Left hindlimb (tissue), 1 donor: ENCODE results near the gene SCN1B.
"Not testable (repeated sequence)": the region's sequence is repeated elsewhere in the genome, so short reads cannot be mapped to it uniquely, and the experiment has no call there.

Experiments
- DNase-seq: peaks from one replicate; pipeline ENCODE4 v3.0.0-alpha.2; 2018

SCN1B gene

GRCh38 chr19:35030257-35031071 lies at the start of gene SCN1B:
TSS of gene SCN1B (plus strand) at chr19:35030470. CDS start at chr19:35030821, 351 bp downstream.
- DNase-seq: peak; percentile 62

DNA sequence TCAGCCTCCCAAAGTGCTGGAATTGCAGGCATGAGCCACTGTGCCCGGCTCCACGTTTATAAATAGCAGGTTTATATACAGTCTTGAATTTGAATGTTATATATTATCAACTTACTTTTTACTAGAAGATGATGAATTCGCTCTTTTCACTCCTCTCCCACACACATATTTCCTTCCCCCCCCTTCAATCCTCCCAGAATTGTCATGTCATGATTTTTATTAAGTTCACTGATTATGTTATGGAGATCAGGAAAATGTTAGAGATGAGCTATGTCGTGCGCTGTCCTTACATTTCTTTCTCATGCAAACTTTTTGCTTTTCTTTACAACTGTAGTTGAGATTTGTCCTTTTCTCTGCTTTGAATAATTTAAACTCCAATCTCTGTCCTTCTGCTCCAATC lies 48.0 kb upstream of the SCN1B start:
- no peak for DNase-seq

DNA sequence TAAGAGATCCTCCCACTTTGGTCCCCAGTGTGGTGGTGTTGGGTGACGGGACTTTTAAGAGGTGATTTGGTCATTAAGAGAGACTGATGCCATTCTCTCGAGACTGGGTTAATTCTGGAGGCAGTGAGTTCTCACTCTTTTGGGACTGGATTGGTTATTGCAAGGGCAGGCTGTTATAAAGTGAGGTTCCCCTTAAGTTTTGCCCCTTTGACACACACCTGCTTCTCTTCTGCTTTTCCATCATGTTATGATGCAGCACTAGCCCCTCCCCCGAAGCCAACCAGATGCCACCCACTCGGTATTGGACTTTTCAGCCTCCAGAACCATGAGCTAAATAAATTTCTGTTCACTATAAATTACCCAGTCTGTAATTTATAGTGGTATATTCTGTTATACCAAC lies 46.5 kb upstream of the SCN1B start:
- no peak for DNase-seq

- DNase-seq: no peak
Observed at GRCh38 chr19:34984287-34984686, 46.0 kb upstream of the SCN1B start.

- DNase-seq: peak; percentile 82
Observed at GRCh38 chr19:34985249-34986022, 44.8 kb upstream of the SCN1B start.

DNA sequence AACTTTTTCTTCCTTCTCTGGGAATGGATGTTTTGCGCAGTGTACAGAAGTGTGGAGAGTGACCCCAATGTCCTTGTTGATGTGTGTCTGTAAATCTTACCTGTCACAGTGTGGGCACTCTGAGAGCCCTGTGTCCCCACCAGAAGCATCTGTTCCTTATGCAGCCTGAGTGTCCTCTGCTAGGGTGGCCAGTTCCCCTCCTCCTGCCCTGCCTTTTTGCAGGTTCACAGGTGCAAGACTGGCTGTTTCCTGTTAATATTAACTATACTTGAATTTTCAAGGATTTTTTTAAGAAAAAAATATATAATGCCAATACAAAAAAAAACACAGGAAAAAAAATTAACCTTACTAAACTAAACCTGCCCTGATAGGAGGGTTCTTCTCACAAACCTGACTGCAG lies 42.2 kb upstream of the SCN1B start:
- DNase-seq: no peak

- no peak for DNase-seq
Observed at GRCh38 chr19:34989298-34989697, 41.0 kb upstream of the SCN1B start.

DNA sequence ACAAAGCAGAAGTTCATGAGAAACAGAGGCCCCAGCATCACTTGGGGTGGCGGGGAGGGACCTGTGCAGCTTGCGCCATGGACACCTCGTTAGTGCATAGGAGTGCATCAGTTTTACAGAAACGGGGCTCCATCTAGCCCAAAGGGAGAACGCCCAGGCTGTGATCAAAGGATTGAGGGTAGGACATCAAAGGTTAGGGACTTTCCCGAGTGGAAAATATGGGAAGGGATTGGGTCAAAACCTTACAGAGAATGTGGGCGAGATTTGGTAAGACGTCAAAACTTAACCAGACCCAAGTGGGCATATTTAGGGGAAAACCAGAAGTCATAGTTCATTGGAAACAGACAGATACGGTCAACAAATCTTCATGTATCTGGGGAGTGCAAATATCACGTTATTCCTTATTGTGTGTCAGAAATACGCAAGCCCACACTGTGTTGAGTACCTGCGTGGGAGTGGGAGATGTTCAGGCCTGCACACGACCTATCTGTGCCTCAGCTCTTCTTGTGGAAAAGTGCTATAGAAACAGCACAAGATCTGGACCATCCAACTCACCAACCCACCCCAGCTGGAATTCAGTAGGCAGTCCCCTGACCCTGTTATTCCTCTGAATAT lies 39.6 kb upstream of the SCN1B start:
- DNase-seq: no peak

DNA sequence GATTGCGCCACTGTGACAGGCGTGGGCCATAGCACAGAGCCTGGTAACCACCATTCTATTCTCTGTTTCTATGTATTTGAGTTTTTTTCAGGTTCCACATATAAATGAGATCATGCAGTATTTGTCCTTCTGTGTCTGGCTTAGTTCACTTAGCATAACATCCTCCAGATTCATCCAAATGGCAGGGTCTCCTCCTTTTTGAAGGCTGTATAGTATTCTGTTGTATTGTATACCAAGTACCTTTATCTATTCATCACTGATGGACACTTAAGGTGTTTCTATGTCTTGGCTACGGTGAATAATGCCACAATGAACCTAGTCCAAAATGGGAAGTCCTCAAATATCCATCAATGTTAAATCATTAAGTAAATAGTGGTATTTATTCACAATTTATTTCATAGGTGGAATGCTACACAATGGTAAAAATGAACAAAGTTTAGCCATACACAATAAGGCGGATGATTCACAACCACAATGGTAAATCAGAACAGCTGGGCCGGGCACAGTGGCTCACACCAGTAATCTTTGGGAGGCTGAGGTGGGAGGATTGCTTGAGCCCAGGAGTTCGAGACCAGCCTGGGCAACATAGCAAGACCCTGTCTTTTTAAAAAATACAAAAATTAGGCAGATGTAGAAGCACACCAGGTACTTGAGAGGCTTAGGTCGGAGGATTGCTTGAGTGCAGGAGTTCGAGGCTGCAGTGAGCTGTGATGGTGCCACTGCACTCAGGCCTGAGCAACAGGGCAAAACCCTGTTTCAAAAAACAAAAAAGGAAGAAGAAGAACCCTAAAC lies 38.5 kb upstream of the SCN1B start:
- no peak for DNase-seq

- DNase-seq: not testable (repeated sequence)
Observed at GRCh38 chr19:34992582-34992981, 37.7 kb upstream of the SCN1B start.

- DNase-seq: no peak
Observed at GRCh38 chr19:34994286-34994642, 36.0 kb upstream of the SCN1B start.

DNA sequence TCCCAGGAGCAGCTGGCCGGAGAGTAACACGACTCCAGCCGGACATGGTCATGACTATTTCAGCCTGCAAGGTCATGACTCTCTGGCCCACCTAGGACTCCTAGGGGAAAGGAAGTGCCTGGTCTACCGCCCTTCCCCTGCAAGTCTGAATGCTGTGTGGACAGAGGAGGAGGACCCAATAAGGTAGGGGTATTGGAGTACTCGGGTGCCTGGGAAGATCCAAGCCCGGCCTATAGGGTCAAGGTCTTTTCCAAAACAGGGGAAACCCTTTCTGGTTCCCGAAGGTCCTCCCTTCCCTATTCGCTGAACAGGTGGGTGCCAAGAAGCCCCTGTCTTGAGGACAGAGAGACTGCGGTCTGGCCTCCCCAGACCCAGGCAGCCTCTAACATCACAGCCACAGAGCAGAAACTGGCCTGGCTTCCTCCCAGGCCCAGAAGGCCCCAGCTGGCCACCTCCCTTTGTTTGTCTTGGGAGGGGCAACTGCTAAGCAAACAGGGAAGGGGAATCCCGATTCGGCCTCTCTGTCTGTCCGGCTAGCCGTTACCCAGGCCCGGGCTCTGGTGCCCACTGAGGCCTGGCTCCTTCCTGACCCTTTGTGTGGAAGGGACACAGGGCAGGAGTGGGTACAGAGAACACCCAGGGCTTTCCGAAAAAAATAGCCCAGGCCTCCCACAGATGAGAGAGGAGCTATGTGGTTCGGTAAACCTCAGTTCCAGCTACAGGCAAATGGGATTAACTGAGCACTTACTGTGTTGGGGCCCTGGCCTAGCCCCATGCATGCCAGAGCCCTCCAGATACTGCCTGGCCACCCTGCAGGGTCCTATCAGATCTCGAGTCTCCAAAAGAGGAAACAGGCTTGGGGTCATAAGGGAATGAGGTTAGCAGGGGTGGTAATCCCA lies 35.4 kb upstream of the SCN1B start:
- no peak for DNase-seq

DNA sequence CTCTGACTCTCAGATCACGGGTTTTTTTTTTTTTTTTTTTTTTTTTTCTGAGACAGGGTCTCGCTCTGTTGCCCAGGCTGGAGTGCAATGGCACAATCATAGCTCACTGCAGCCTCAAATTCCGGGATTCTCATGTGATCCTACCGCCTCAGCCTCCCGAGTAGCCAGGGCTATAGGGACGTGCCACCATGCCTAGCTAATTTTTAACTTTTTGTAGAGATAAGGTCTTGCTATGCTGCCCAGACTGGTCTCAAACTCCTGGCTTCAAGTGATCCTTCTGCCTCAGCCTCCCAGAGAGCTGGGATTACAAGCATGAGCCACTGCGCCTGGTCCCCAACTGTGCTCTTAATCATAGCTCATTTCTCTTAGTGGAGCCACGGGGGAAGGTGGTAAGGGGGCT lies 34.7 kb upstream of the SCN1B start:
- DNase-seq: no peak

DNA sequence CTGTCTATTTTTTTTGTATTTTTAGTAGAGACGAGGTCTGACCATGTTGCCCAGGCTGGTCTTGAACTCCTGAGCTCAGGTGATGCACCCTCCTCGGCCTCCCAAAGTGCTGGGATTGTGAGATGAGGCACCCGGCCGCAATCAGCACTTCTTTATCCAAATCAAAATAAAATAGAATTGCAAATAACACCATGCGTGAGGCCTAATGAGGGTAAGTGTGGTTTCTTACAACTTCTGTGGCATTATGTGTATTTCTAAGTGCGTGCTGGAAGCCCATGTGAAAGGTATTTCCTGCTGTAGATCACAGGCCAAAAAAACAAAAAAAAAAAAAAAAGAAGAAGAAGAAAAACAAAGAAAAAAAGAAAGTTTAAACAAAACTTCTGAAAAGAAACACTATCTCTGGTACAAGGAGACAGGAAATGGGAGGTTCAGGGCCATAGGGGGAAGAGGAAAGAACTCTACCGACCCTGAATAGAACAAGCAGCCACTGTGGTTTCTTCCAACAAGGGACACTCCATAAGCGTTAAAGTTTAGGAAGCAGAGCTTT lies 33.1 kb upstream of the SCN1B start:
- DNase-seq: no peak

DNA sequence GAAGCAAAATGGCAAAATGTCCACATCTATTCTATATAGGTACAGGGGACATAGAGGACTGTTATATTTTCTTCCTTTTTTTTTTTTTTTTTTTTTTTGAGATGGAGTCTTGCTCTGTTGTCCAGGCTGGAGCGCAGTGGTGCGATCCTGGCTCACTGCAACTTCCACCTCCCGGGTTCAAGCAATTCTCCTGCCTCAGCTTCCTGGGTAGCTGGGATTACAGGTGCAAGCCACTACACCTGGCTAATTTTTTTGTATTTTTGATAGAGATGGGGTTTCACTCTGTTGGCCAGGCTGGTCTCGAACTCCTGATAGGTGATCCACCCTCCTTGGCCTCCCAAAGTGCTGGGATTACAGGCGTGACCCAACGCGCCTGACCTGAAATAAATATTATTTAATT lies 32.0 kb upstream of the SCN1B start:
- not testable (repeated sequence) for DNase-seq

- no peak for DNase-seq
Observed at GRCh38 chr19:34998777-34999497, 31.3 kb upstream of the SCN1B start.

GRCh38 chr19:34999498-35000337 lies 30.6 kb upstream of the SCN1B start, which contains the start of gene GRAMD1A:
TSS of gene GRAMD1A (plus strand) at chr19:35000323. CDS start at chr19:35000479, 156 bp downstream.
- peak; percentile 93 for DNase-seq

- DNase-seq: no peak
Observed at GRCh38 chr19:35000338-35000646, 30.0 kb upstream of the SCN1B start.

DNA sequence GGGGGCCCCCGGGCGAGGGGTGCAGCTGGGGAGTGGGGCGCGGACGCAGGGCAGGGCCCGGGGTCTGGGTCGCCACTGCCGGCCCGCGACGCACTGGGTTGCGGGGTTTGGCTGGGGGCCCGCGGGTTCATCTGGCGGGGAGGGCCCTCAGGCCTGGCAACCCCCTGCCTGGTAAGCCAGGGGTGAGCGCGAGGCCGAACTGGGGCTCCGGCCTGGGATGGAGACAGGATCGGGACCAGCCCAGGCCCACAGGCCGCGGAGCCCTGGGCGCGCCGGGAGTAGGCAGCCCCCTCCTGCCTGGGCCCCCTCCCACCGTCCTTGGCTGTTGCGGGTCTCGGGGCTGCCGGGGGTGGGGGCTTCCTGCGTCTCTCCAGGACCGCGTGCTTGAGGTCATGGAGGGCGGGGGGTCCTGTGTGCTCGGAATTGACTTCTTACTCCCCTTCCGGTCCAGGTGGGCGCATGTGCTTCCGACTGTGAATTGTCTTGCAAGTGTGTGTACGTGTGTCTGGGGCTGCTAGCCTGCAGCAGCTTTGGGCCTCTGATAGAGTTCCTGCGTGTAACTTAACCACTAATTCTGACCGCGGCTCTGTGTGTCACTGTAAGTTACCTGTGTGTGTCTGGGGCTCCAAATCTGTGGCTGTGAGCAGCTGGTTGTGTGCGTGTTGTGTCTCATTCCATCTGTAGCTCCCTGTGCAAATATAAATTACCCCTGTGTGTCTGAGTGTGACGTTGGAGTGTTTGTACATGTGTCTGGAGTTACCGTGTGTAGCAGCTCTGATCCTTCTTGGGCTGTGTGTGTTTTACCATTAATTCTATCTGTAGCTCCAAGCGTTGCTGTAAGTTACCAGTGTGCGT lies 29.4 kb upstream of the SCN1B start:
- DNase-seq: peak; percentile 66
